DOHH2 (cell line): ENCODE data around the gene ASCL1.

ENCODE experiments used
- EZH2phosphoT487 ChIP-seq: fragments of 200-600 bp; sonication (generic); IDR thresholded peaks from 2 replicates; pipeline ENCODE4 v1.6.1; 2017; ENCODE audit warnings: borderline replicate concordance, mild to moderate bottlenecking, antibody characterized with exemption, low read length, moderate library complexity, mixed read lengths
- TF ChIP-seq, protein P1 (sequence below): fragments of 200-600 bp; sonication (generic); IDR thresholded peaks from one replicate; pipeline ENCODE4 v1.5.1; 2014; ENCODE audit warnings: antibody characterized with exemption, mild to moderate bottlenecking, low read depth, low read length; ENCODE audit not compliant: poor library complexity, severe bottlenecking

DNA sequence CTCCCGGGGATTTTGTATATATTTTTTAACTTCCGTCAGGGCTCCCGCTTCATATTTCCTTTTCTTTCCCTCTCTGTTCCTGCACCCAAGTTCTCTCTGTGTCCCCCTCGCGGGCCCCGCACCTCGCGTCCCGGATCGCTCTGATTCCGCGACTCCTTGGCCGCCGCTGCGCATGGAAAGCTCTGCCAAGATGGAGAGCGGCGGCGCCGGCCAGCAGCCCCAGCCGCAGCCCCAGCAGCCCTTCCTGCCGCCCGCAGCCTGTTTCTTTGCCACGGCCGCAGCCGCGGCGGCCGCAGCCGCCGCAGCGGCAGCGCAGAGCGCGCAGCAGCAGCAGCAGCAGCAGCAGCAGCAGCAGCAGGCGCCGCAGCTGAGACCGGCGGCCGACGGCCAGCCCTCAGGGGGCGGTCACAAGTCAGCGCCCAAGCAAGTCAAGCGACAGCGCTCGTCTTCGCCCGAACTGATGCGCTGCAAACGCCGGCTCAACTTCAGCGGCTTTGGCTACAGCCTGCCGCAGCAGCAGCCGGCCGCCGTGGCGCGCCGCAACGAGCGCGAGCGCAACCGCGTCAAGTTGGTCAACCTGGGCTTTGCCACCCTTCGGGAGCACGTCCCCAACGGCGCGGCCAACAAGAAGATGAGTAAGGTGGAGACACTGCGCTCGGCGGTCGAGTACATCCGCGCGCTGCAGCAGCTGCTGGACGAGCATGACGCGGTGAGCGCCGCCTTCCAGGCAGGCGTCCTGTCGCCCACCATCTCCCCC is 777 bp downstream of the ASCL1 start:
- no peak for TF ChIP-seq EZH2phosphoT487
- TF ChIP-seq, protein P1, sequence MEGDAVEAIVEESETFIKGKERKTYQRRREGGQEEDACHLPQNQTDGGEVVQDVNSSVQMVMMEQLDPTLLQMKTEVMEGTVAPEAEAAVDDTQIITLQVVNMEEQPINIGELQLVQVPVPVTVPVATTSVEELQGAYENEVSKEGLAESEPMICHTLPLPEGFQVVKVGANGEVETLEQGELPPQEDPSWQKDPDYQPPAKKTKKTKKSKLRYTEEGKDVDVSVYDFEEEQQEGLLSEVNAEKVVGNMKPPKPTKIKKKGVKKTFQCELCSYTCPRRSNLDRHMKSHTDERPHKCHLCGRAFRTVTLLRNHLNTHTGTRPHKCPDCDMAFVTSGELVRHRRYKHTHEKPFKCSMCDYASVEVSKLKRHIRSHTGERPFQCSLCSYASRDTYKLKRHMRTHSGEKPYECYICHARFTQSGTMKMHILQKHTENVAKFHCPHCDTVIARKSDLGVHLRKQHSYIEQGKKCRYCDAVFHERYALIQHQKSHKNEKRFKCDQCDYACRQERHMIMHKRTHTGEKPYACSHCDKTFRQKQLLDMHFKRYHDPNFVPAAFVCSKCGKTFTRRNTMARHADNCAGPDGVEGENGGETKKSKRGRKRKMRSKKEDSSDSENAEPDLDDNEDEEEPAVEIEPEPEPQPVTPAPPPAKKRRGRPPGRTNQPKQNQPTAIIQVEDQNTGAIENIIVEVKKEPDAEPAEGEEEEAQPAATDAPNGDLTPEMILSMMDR = no peak
